Sigmoid colon (tissue), 7 donors: ENCODE results near the gene DCANP1. TPM values are rescaled to one million over a fixed set of nuclear protein-coding genes. Genes with fewer than 3 reads are reported as not detected.
A peak's percentile ranks its signal among the peaks of the same experiment; 100 is the strongest.

ENCODE experiments used
- DNase-seq: peaks from one replicate; pipeline ENCODE4 v3.0.0-alpha.2; 2019
- H3K27ac ChIP-seq, 4 donors: fragments of 200-600 bp; sonication (generic); one replicate each; pipeline ENCODE4 v1.5.1; 2016 to 2019; ENCODE audit warnings: mild to moderate bottlenecking in 1 of 4
- H3K27me3 ChIP-seq, 3 donors: fragments of 200-600 bp; sonication (generic); one replicate each; pipeline ENCODE4 v1.5.1; 2019; ENCODE audit warnings: mild to moderate bottlenecking in 1 of 3
- H3K36me3 ChIP-seq, 4 donors: fragments of 200-600 bp; sonication (generic); one replicate each; pipeline ENCODE4 v1.5.1; 2016 to 2019
- H3K4me1 ChIP-seq, 4 donors: fragments of 200-600 bp; sonication (generic); one replicate each; pipeline ENCODE4 v1.5.1; 2017 to 2019
- H3K4me3 ChIP-seq, 4 donors: fragments of 200-600 bp; sonication (generic); one replicate each; pipeline ENCODE4 v1.5.1; 2017 to 2019; ENCODE audit warnings: mild to moderate bottlenecking in 2 of 4, moderate library complexity in 1 of 4
- H3K9me3 ChIP-seq, 4 donors: fragments of 200-600 bp in 3 of 4; sonication (generic) in 3 of 4; one replicate each; pipeline versions ENCODE4 v1.5.1 to v1.6.1; 2013 to 2019
- CTCF ChIP-seq, 4 experiments: fragments of 450-650 bp in 3 of 4; fragments of 200-600 bp in 1 of 4; IDR thresholded peaks; one replicate each; pipeline ENCODE4 v1.5.1; 2016 to 2019; ENCODE audit warnings: antibody characterized with exemption in 4 of 4, mild to moderate bottlenecking in 3 of 4, moderate library complexity in 2 of 4
- EP300 ChIP-seq, 4 donors: sonication (generic); formaldehyde crosslinking; IDR thresholded peaks; one replicate each; pipeline ENCODE4 v1.6.1; 2017; ENCODE audit warnings: antibody characterized with exemption in 4 of 4
- POLR2A ChIP-seq, 2 donors: fragments of 450-650 bp; IDR thresholded peaks; one replicate each; pipeline ENCODE4 v1.6.1; 2016; ENCODE audit warnings: antibody characterized with exemption in 2 of 2, mild to moderate bottlenecking in 2 of 2, moderate library complexity in 2 of 2
- POLR2AphosphoS5 ChIP-seq, 4 donors: sonication (generic); formaldehyde crosslinking; IDR thresholded peaks; one replicate each; pipeline ENCODE4 v1.6.1; 2017; ENCODE audit warnings: antibody characterized with exemption in 4 of 4
- WGBS, 2 donors: extraction: QIAGEN DNeasy Blood & Tissue Kit; methylation state at CpG; one replicate each; pipeline ENCODE4 v1.1.7; 2013; 5-methylcytosine and 5-hydroxymethylcytosine counted together
- intact Hi-C: fragments of 100-400 bp; cut with DNase I; formaldehyde crosslinking; loops from one replicate; pipeline ENCODE4 v1.15.1; 2023
- polyA plus RNA-seq, 3 donors: library from polyadenylated mRNA; stranded (reverse); fragments of 200-250 nt; gene quantifications; one replicate each; pipeline ENCODE4 v1.2.3, GENCODE V29; 2013
- total RNA-seq, 4 donors: library from RNA; depleted of rRNA; stranded (reverse); fragments of >200 nt; gene quantifications; one replicate each; pipeline ENCODE4 v1.1.0, GENCODE V29; 2016
- donor health status: healthy with polysubstance abuse.
- donor health status: Bipolar disorder and iron deficiency.
- donor health status: healthy.

Gene DCANP1
- total and polyA plus RNA-seq, 7 donors, result 0.13 to 0.46 TPM; not detected in 5

DNA sequence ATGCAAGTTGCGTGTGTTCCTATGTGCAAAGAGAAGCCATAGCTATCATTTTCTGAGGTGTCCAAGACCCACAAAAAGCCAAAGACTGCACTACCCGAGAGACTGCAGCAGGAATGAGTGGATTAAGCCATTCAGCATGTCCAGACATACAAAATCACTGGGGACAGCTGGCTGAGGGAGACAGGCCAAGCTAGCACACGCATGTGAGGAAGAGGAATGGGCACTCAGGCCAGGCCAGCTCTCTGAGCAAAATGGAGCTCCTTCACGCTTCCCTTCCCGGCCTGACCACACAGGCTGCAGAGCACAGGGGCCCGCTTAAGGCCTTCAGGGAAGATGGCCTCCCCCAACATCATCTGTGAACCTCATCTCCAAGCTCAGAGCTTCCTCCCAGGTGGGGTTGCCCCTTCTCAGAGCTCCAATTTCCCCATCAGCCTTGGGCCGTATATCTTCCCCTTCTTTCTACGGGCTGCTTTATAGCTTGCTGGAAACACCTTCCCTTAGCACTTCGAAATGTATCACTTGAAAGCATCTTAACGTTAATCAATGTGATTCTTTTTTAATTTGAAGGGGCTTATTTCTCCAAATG is 8.4 kb downstream of the DCANP1 start:
- no peaks in the 10 kb centered on the region for H3K9me3 ChIP-seq
- intact Hi-C loops, result no loop called here
- DNase-seq, result no peak
- no peaks in the 10 kb centered on the region for H3K27me3 ChIP-seq
- TF ChIP-seq POLR2AphosphoS5 (IDR thresholded peaks at IDR 0.05) (no peak), EP300 (IDR thresholded peaks at IDR 0.05) (no peak), CTCF (IDR thresholded peaks at IDR 0.05) (no peak), POLR2A (IDR thresholded peaks at IDR 0.05) (no peak)
- H3K4me1 ChIP-seq, result peaks cover 0 to 41% (median 31%) of the 10 kb centered on the region in 4 donors
- H3K27ac ChIP-seq, result peak overlapping the region in 2 of 4 donors; percentile 58 to 65
- H3K36me3 ChIP-seq, result no peaks in the 10 kb centered on the region
- H3K4me3 ChIP-seq, result no peak overlapping the region
- WGBS, 2 donors, result 70 to 85% methylated on average over 10 of the region's 10 CpGs

- H3K4me3 ChIP-seq, result no peak overlapping the region
- no peaks in the 10 kb centered on the region for H3K9me3 ChIP-seq
- no peaks in the 10 kb centered on the region for H3K36me3 ChIP-seq
- DNase-seq, result peak; percentile 90
- peak overlapping the region in 3 of 4 donors; percentile 32 to 65 (median 58) for H3K27ac ChIP-seq
- H3K4me1 ChIP-seq, result peaks cover 0 to 34% (median 28%) of the 10 kb centered on the region in 4 donors
- intact Hi-C loops, result no loop called here
- no peak for TF ChIP-seq POLR2A (IDR thresholded peaks at IDR 0.05)
- peak in 2 of 4 donors; percentile 51 to 53 for TF ChIP-seq POLR2AphosphoS5 (IDR thresholded peaks at IDR 0.05)
- no peak for TF ChIP-seq EP300 (IDR thresholded peaks at IDR 0.05)
- no peaks in the 10 kb centered on the region for H3K27me3 ChIP-seq
- WGBS, 2 donors, result 48 to 68% methylated on average over 13 of the region's 13 CpGs
Observed at GRCh38 chr5:135437796-135438560, 9.2 kb downstream of the DCANP1 start.

DNA sequence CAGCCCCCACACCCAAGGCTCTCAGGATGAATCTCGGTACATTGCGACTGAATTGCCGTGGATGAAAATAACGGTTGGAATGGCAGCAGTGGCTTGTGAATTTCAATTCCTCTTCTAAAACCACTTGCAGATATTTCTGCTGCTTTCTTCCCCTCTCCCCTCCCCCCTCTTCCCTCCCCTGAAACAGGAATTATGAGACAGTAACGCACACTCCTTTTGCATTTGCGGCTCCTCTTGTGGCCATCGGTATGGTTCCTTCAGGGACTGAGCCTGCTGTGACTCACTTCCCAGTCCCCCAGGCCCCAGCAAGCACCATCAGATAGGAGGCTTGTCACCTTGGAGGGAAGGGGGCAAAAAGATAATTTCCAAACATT is 9.7 kb downstream of the DCANP1 start:
- Histone ChIP-seq H3K36me3 (no peaks in the 10 kb centered on the region), H3K27me3 (no peaks in the 10 kb centered on the region), H3K4me1 (peaks cover 0 to 32% (median 26%) of the 10 kb centered on the region in 4 donors), H3K4me3 (no peak overlapping the region), H3K27ac (peak overlapping the region in 3 of 4 donors; percentile 32 to 65 (median 58)), H3K9me3 (no peaks in the 10 kb centered on the region)
- 51 to 88% methylated on average over 7 of the region's 7 CpGs for WGBS, 2 donors
- DNase-seq, result no peak
- no peak for TF ChIP-seq EP300 (IDR thresholded peaks at IDR 0.05)
- no peak for TF ChIP-seq POLR2AphosphoS5 (IDR thresholded peaks at IDR 0.05)
- intact Hi-C loops, result no loop called here

DNA sequence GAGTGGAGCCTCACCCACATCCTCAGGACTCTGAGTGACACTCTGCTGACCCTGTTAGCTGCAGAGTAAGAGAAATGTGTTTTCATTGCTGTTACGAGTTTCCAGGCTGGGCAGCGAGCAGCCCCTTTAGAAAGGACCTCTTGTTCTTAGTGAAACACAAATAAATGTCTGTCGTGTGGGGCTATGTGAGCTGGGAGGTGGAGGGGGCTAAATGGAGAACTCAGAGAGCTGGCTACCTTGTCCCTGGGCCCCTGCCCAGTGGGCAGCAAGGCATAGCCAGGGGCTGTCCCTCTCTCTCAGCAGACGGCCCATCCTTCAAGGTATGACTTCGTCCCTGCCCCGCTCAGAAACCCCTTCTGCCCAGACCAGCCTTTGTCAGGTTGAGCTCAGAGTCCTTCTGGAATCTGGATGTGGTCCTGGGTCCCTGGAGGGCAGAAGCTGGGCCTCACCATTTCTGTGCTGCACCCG is 10.2 kb downstream of the DCANP1 start:
- Histone ChIP-seq H3K27me3 (no peaks in the 10 kb centered on the region), H3K4me1 (peaks cover 0 to 32% (median 26%) of the 10 kb centered on the region in 4 donors), H3K27ac (no peak overlapping the region), H3K4me3 (no peak overlapping the region), H3K9me3 (no peaks in the 10 kb centered on the region), H3K36me3 (no peaks in the 10 kb centered on the region)
- TF ChIP-seq POLR2A (IDR thresholded peaks at IDR 0.05), result no peak
- no peak for TF ChIP-seq POLR2AphosphoS5 (IDR thresholded peaks at IDR 0.05)
- no peak for TF ChIP-seq EP300 (IDR thresholded peaks at IDR 0.05)
- TF ChIP-seq CTCF (IDR thresholded peaks at IDR 0.05), result no peak
- intact Hi-C loops, result no loop called here
- DNase-seq, result no peak
- 57 to 80% methylated on average over 7 of the region's 7 CpGs for WGBS, 2 donors

DNA sequence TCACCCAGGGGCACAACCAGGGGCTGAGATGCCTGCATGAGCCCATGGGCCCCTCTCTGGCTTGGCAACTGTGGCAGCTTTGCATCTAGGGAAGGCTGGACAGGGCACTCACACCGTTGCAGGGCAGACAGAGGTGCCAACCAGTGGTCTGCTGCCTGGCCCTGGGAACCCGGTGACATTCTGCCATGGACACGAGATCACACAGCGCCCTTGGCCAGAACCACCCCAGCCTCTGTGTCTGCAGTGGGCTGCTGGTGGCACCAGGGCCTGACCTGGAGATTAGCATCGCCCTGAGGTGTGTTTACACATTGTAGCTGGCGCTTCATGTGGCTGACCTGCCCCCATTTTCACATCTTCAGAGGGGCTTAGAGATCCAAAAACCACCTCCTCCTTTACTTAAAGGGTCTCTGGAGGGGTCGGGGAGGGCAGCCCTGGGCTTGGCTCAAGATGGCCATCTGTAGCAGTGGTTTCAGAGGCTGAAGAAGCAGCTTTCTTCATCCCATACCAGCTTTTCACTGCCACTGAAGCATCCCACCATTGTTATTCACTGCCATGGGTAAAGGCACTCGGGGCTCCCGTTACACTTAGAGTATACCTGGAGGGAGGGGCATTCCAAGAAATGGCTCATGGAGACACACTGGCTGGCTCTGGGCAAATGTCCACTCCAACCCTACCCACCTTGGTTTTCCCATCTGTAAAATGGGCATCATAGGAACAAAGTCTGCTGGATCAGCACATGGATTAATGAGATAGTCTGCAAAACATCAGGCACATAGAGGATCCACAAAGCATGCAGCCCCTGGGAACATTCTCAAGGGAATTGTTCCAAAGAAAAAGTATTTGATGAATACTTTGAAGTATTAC is 11.4 kb downstream of the DCANP1 start:
- no peaks in the 10 kb centered on the region for H3K36me3 ChIP-seq
- no peak overlapping the region for H3K4me3 ChIP-seq
- no peaks in the 10 kb centered on the region for H3K9me3 ChIP-seq
- no peak for DNase-seq
- H3K27ac ChIP-seq, result no peak overlapping the region
- peaks cover 0 to 28% (median 24%) of the 10 kb centered on the region in 4 donors for H3K4me1 ChIP-seq
- 83 to 87% methylated on average over 9 of the region's 9 CpGs for WGBS, 2 donors
- intact Hi-C loops, result no loop called here
- no peaks in the 10 kb centered on the region for H3K27me3 ChIP-seq
- TF ChIP-seq CTCF (IDR thresholded peaks at IDR 0.05) (no peak), POLR2AphosphoS5 (IDR thresholded peaks at IDR 0.05) (no peak), EP300 (IDR thresholded peaks at IDR 0.05) (no peak), POLR2A (IDR thresholded peaks at IDR 0.05) (no peak)
